Left ventricle myocardium superior (tissue), 1 donor: ENCODE results near the gene NHSL2. TPM values are rescaled to one million over a fixed set of nuclear protein-coding genes. Genes with fewer than 3 reads are reported as not detected.
"Not testable (repeated sequence)": the region's sequence is repeated elsewhere in the genome, so short reads cannot be mapped to it uniquely, and the experiment has no call there.

ENCODE experiments used
- ATAC-seq: fragments of 200-7000 bp; cut with Tn5 transposase; one replicate; pipeline ENCODE4 v1.9.1; 2020; ENCODE audit warnings: mild to moderate bottlenecking, moderate library complexity
- DNase-seq: peaks from one replicate; pipeline ENCODE4 v3.0.0-alpha.2; 2020
- intact Hi-C: fragments of 100-400 bp; cut with micrococcal nuclease; formaldehyde crosslinking; loops from one replicate; pipeline ENCODE4 v1.11.0; 2022
- long read RNA-seq: library from polyadenylated mRNA; unstranded; transcript quantifications from one replicate; pipeline ENCODE4 v2.0.0, GENCODE V29; 2021
- total RNA-seq: library from RNA; stranded (reverse); fragmentation: NEBNext Ultra II Directional; extraction: Animal tissue kit (Norgen Biotek cat#: 25700); gene quantifications from one replicate; pipeline ENCODE4 v1.2.1, GENCODE V29; 2021
- donor health status: DM: no; HTN: yes; CAD: no; lungs with severe emphysema.

Gene NHSL2
- total RNA-seq: 3.7 TPM
- long read RNA-seq, partial matches to known transcripts: 0 of 1 reads
- long read RNA-seq, other reads (novel, unspliced or antisense): 1 of 1 reads

DNA sequence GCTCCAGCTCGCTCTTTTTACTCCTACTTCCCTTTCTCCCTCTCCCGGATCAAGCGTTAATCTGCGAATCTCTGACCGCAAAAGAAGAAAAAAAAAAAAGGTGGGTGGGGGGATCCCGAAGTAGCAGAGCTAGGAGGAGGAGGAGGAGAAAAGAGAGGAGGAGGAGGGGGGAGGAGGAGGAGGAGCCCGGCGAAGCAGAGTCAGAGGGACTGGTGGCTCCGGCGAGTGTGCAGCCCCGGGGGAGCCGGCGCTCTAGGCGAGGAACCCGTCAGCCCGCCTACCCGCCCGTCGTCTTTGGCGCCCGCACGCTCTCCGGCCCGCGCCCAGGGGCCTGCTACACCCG lies at the start of gene NHSL2:
NHSL2 (plus strand) TSS at position 203 of the 343 bp plus-strand sequence.
- DNase-seq (peak; percentile 39), ATAC-seq (peak; percentile 78)
- intact Hi-C loops: no loop called here

GRCh38 chrX:71867680-71868079 lies 43.0 kb upstream of the NHSL2 start:
- no peak for DNase-seq
- intact Hi-C loops: no loop called here
- ATAC-seq: no peak

DNA sequence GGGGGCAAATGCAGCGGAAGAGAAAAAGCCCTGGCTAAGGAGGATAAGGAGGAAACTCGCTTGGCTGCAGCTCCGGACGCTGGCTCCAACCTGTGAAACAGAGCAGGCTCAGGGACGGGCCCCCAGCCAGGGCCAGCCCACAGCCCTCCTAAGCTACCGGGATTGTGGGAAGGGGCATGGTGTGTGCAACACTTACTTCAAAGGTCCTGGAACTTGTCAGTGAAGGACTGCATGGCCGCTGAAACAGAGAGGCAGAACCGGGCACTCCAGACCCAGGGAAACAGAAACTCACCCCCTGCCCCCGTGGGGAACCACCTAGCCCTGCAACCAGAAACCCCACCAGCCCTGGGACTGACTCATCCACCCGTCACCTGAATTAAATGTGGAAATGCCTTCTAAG lies 41.1 kb upstream of the NHSL2 start:
- ATAC-seq, DNase-seq, intact Hi-C loops: not testable (repeated sequence)

DNA sequence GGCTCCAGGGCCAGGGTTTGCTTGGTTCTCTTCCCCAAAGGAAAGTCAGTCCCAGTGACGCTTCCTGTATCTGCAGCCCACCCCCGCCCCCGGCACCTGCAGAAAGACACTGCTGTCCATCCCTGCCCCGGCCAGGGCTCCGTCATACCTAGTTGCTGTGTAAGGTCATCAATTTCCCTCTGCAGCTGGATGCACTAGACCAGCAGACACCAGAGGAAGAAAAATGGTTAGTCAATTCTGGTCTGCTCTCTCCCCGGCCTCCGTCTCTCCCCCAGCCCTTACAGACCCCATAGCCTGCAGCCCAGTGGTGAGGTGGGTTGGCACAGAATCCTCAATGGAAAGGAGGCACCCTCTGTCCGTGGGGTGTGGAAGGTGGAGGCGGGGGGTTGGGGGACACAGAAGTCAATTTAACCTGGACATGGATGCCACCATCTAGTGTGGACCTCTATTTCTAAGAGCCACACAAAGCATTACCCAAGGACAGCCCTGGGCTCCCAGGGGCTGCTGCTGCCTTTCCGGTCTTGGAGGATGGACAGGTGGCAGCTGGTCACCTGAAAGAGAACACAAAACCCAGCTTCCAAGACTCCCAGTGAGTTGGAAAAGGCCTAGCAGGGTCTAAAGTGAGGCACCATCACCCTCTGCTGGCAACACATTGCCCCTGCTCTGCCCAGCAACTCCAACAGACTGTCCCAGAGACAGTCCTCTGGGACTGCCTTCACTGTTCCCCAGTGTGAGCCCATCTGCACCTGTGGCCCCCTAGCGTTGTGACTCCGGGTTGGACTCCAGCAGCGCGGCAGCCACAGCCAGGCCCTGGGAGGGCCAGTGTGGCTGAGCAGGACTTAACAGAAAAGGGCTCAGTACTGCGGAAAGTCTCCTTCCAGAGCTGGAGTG lies 40.2 kb upstream of the NHSL2 start:
- intact Hi-C loops: no loop called here
- ATAC-seq (no peak), DNase-seq (no peak)

DNA sequence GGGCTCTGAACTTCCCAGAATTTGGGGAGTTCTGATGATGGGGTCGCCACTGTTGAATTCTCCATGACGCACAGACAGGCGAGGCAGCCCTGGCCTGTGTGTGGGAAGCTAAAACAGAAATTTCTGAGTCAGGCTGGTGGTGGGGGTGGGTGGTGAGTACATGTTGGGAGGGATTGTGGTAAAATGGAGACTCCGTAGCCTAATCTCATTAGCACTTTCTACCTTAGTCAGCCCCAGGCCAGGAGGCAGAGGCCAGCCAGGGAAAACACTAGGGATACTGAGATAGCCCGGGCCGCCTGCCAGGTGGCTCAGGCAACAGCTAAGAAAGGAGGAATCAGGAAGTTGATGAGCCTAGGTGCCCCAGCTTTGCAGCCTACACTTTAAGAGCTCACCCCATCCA lies 39.3 kb upstream of the NHSL2 start:
- intact Hi-C loops: no loop called here
- no peak for ATAC-seq
- peak; percentile 33 for DNase-seq

GRCh38 chrX:71872542-71873458 lies 37.8 kb upstream of the NHSL2 start:
- ATAC-seq: no peak
- intact Hi-C loops: no loop called here
- no peak for DNase-seq

DNA sequence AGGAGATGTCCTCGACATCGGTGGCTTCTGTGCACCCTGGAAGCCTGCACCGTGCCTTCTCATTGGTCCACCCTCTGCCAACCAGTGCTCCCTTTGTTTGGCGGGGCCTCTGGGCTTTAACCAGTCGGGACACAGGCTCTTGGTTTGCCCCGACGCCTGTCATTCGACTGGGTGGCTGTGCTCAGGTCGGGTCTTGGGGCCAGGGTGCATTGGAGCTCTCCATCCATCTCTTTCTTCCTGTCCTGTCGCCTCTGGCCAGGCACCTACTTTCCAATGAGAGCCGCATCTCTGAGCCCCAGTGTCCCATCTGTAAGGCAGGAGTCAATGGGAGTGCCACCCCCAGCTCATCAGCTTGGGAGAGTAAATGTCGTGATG lies 37.2 kb upstream of the NHSL2 start:
- DNase-seq (no peak), ATAC-seq (no peak)
- intact Hi-C loops: no loop called here

GRCh38 chrX:71876841-71877240 lies 33.8 kb upstream of the NHSL2 start:
- ATAC-seq, DNase-seq, intact Hi-C loops: not testable (repeated sequence)

DNA sequence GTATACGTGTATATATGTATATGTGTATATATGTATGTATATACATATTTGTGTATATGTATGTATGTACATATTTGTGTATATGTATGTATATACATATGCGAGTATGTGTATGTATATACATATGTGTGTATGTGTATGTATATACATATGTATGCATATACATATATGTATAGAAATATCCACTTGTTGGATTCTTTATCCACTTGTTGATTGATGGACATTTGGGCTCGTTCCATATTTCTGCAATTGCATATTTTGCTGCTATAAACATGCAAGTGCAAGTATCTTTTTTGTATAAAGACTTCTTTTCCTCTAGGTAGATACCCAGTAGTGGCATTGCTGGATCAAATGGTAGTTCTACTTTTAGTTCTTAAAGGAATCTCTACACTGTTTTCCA lies 25.5 kb upstream of the NHSL2 start:
- ATAC-seq (no peak), DNase-seq (no peak)
- intact Hi-C loops: no loop called here

DNA sequence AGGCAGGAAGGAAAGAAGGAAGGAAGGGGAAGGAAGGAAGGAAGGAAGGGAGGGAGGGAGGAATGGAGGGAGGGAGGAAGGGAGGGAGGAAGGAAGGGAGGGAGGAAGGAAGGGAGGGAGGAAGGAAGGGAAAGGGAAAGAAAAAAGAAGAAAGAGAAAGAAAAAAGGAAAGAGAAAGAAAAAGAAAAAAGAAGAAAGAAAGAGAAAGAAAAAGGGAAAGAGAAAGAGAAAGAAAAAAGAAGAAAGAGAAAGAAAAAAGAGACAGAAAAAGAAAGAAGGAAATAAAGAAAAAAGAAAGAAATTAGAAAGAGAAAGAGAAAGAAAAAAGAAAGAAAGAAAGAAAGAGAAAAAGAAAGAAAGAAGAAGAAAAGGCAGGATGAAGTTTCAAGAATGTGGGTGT lies 15.0 kb upstream of the NHSL2 start:
- ATAC-seq: no peak
- intact Hi-C loops: no loop called here
- DNase-seq: no peak

DNA sequence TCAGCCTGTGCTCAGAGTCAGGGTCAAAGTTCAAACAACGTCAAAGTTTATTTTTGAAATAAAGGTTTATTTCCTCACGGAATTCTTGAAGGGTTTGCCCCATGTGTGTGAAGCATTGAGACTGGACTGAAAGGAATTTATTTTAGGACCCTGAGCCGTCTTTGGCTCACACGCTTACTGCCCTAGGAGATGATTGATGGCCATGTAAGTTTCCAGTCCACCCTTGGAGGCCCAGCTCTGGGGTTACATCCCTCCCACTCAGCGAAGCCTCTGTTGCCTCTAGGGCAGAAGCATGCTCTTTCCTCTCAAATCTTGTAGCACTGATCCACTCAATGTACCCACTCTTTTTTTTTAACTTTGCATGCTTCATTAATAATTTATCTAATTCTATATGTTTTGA lies 4.5 kb upstream of the NHSL2 start:
- no peak for ATAC-seq
- intact Hi-C loops: no loop called here
- DNase-seq: no peak

DNA sequence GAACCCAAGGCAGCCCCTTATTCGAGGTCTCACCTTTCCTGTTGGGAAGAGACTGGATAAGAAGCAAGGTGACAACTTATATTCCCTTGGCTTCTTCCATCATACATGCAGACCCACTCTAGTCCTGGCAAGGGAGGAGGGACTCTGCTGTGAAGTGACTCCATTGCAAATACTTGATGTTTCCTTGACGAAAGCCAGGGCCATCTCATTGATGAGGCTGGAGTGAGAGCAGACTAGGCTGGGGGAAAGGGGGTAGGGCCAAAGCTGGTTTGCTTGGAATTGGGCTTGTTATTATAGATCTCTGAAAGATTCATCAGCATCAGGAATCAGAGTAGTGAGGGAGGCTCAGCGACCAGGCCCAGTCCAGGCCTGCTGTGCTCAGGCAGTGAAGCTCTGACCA lies 2.3 kb upstream of the NHSL2 start:
- ATAC-seq: no peak
- DNase-seq: no peak
- intact Hi-C loops: no loop called here

- intact Hi-C loops: no loop called here
- ATAC-seq (peak; percentile 74), DNase-seq (peak; percentile 41)
These were observed 689 bp upstream of the NHSL2 start for GRCh38 chrX:71909956-71910355.

GRCh38 chrX:71910986-71911730 lies 513 bp downstream of the NHSL2 start:
- DNase-seq (peak; percentile 38), ATAC-seq (peak; percentile 75)
- intact Hi-C loops: no loop called here

GRCh38 chrX:71911731-71912050 lies 1.0 kb downstream of the NHSL2 start:
- ATAC-seq: peak; percentile 51
- intact Hi-C loops: no loop called here
- peak; percentile 27 for DNase-seq

- no peak for DNase-seq
- intact Hi-C loops: no loop called here
- ATAC-seq: no peak
These were observed 1.5 kb downstream of the NHSL2 start for GRCh38 chrX:71912156-71912555.

DNA sequence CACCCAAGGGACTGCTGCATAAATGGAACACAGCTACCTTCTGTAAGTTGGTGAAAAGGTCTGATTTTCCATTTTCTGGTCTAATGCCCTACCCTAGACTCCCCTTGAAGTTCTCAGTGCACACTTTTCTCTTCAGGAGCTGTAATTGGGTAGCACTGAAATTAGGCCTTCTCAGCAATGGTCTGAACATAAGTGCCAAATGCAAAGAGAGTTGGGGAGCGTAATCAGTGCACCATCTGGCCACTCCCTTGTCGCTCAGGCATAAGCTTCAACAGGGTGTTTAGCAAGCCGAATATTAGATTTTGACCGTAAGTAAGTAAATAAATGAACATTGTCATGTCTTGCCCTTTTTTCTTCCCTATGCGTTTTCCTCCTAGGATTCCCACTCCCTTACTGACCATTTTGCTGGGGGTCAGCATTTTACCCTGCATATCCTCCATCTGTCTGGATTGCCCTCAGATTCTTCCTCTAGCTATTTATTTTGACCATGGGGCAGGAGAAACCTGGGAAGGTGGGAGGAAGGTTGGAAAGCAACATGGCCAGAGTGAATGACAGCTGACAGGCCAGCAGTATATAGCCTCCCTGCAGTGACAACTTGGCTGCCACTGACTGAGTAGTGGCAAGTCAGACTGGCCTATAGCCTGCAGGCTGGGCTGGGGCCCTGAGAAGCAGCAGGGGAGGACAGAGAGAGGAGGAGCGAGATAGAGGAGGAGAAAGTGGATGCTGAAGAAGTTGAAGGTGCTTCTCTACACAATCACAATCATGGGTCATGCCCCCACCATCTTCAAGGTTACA lies 2.7 kb downstream of the NHSL2 start:
- DNase-seq (no peak), ATAC-seq (no peak)
- intact Hi-C loops: no loop called here

- DNase-seq (no peak), ATAC-seq (no peak)
- intact Hi-C loops: no loop called here
These were observed 7.1 kb downstream of the NHSL2 start for GRCh38 chrX:71917621-71918343.
